ENCODE results near the gene SLC5A10.

SLC5A10 gene

GRCh38 chr17:18974407-18975149 lies 22.6 kb downstream of the SLC5A10 start:
- TF ChIP-seq Cebpa-rat (IDR thresholded peaks at IDR 0.05) = no peak
- Histone ChIP-seq H4K20me1 (peaks cover 0 to 21% (median 0%) of the 10 kb centered on the region in 11 experiments; a peak in 1 of 22 replicates), H3K4me1 (peaks cover under 1 to 17% (median 5%) of the 10 kb centered on the region in 10 experiments; a peak in 15 of 20 replicates), H3K4me3 (no peak overlapping the region), H3K9ac (no peak overlapping the region; a peak in 1 of 22 replicates), H3K36me3 (peaks cover 0 to 44% (median 0%) of the 10 kb centered on the region in 11 experiments; a peak in 5 of 22 replicates), H3K4me2 (peak overlapping the region in 1 of 11 experiments; percentile 21; a peak in 2 of 22 replicates), H3K9me3 (replicated peaks in 1 of 11) (no peaks in the 10 kb centered on the region), H3K27me3 (no peaks in the 10 kb centered on the region), H3K27ac (no peak overlapping the region)

- no peaks in the 10 kb centered on the region for H3K27me3 ChIP-seq
- peaks cover 0 to 47% (median 0%) of the 10 kb centered on the region in 11 experiments; a peak in 5 of 22 replicates for H3K36me3 ChIP-seq
- H4K20me1 ChIP-seq = peaks cover 0 to 28% (median 0%) of the 10 kb centered on the region in 11 experiments; a peak in 3 of 22 replicates
- H3K9me3 ChIP-seq (replicated peaks in 1 of 11) = no peaks in the 10 kb centered on the region
- H3K9ac ChIP-seq = no peak overlapping the region
- peaks cover 0 to 9% (median under 1%) of the 10 kb centered on the region in 10 experiments; a peak in 4 of 20 replicates for H3K4me1 ChIP-seq
- TF ChIP-seq Cebpa-rat (IDR thresholded peaks at IDR 0.05) = no peak
- no peak overlapping the region for H3K4me2 ChIP-seq
- no peak overlapping the region for H3K4me3 ChIP-seq
- H3K27ac ChIP-seq = no peak overlapping the region
Observed at GRCh38 chr17:18975597-18975996, 23.6 kb downstream of the SLC5A10 start.

GRCh38 chr17:18976201-18976600 lies 24.2 kb downstream of the SLC5A10 start:
- H3K9me3 ChIP-seq (replicated peaks in 1 of 11) = no peaks in the 10 kb centered on the region
- no peak overlapping the region for H3K9ac ChIP-seq
- no peak overlapping the region for H3K4me2 ChIP-seq
- H3K4me1 ChIP-seq = peaks cover 0 to 9% (median under 1%) of the 10 kb centered on the region in 10 experiments; a peak in 4 of 20 replicates
- peaks cover 0 to 41% (median 0%) of the 10 kb centered on the region in 11 experiments; a peak in 5 of 22 replicates for H3K36me3 ChIP-seq
- TF ChIP-seq Cebpa-rat (IDR thresholded peaks at IDR 0.05) = no peak
- peaks cover 0 to 32% (median 0%) of the 10 kb centered on the region in 11 experiments; a peak in 3 of 22 replicates for H4K20me1 ChIP-seq
- H3K27ac ChIP-seq = no peak overlapping the region
- no peaks in the 10 kb centered on the region for H3K27me3 ChIP-seq
- H3K4me3 ChIP-seq = no peak overlapping the region

- Histone ChIP-seq H3K4me1 (peaks cover 0 to 17% (median 5%) of the 10 kb centered on the region in 10 experiments; a peak in 11 of 20 replicates), H3K36me3 (peaks cover 0 to 36% (median 0%) of the 10 kb centered on the region in 11 experiments; a peak in 5 of 22 replicates)
Observed at GRCh38 chr17:18977021-18977420, 25.1 kb downstream of the SLC5A10 start.

GRCh38 chr17:18977646-18978045 lies 25.7 kb downstream of the SLC5A10 start:
- H3K4me1 ChIP-seq = peaks cover 0 to 24% (median 4%) of the 10 kb centered on the region in 10 experiments; a peak in 10 of 20 replicates
- H3K9ac ChIP-seq = no peak overlapping the region
- H3K36me3 ChIP-seq = peaks cover 0 to 36% (median 0%) of the 10 kb centered on the region in 11 experiments; a peak in 5 of 22 replicates
- H3K27me3 ChIP-seq = no peaks in the 10 kb centered on the region
- no peak overlapping the region for H3K4me3 ChIP-seq
- no peak overlapping the region for H3K27ac ChIP-seq
- TF ChIP-seq Cebpa-rat (IDR thresholded peaks at IDR 0.05) = no peak
- H3K9me3 ChIP-seq (replicated peaks in 1 of 11) = no peaks in the 10 kb centered on the region
- no peak overlapping the region for H3K4me2 ChIP-seq
- peaks cover 0 to 46% (median 0%) of the 10 kb centered on the region in 11 experiments; a peak in 3 of 22 replicates for H4K20me1 ChIP-seq

More at GRCh38 chr17:18977021-18977420, 25.1 kb downstream of the SLC5A10 start:
- Histone ChIP-seq H3K9ac (no peak overlapping the region), H3K4me3 (no peak overlapping the region), H4K20me1 (peaks cover 0 to 40% (median 0%) of the 10 kb centered on the region in 11 experiments; a peak in 3 of 22 replicates), H3K27ac (no peak overlapping the region), H3K4me2 (no peak overlapping the region), H3K27me3 (no peaks in the 10 kb centered on the region), H3K9me3 (replicated peaks in 1 of 11) (no peaks in the 10 kb centered on the region)
- TF ChIP-seq Cebpa-rat (IDR thresholded peaks at IDR 0.05) = no peak

- Histone ChIP-seq H3K4me1 (peaks cover 0 to 28% (median 2%) of the 10 kb centered on the region in 10 experiments; a peak in 10 of 20 replicates), H3K27me3 (no peaks in the 10 kb centered on the region), H3K9me3 (replicated peaks in 1 of 11) (no peaks in the 10 kb centered on the region), H3K36me3 (peaks cover 0 to 36% (median 0%) of the 10 kb centered on the region in 11 experiments; a peak in 5 of 22 replicates), H3K27ac (no peak overlapping the region), H3K9ac (no peak overlapping the region), H3K4me3 (no peak overlapping the region), H4K20me1 (peaks cover 0 to 47% (median 0%) of the 10 kb centered on the region in 11 experiments; a peak in 4 of 22 replicates), H3K4me2 (no peak overlapping the region)
- TF ChIP-seq Cebpa-rat (IDR thresholded peaks at IDR 0.05) = no peak
Observed at GRCh38 chr17:18978050-18978449, 26.1 kb downstream of the SLC5A10 start.

- no peak for TF ChIP-seq Cebpa-rat (IDR thresholded peaks at IDR 0.05)
- H3K4me3 ChIP-seq = no peak overlapping the region
- H3K4me1 ChIP-seq = peaks cover 0 to 28% (median 2%) of the 10 kb centered on the region in 10 experiments; a peak in 10 of 20 replicates
- no peaks in the 10 kb centered on the region for H3K9me3 ChIP-seq (replicated peaks in 1 of 11)
- peaks cover 0 to 36% (median 0%) of the 10 kb centered on the region in 11 experiments; a peak in 5 of 22 replicates for H3K36me3 ChIP-seq
- no peak overlapping the region for H3K27ac ChIP-seq
- H4K20me1 ChIP-seq = peaks cover 0 to 47% (median 0%) of the 10 kb centered on the region in 11 experiments; a peak in 4 of 22 replicates
- H3K9ac ChIP-seq = no peak overlapping the region
- no peak overlapping the region for H3K4me2 ChIP-seq
- H3K27me3 ChIP-seq = no peaks in the 10 kb centered on the region
Observed at GRCh38 chr17:18978655-18979054, 26.7 kb downstream of the SLC5A10 start.

- Histone ChIP-seq H3K9me3 (replicated peaks in 1 of 11) (no peaks in the 10 kb centered on the region), H3K27ac (no peak overlapping the region), H3K36me3 (peaks cover 0 to 45% (median 0%) of the 10 kb centered on the region in 11 experiments; a peak in 5 of 22 replicates), H3K4me2 (no peak overlapping the region; a peak in 1 of 22 replicates), H3K4me3 (no peak overlapping the region), H3K4me1 (peaks cover 0 to 20% (median 2%) of the 10 kb centered on the region in 10 experiments; a peak in 10 of 20 replicates), H3K9ac (no peak overlapping the region), H4K20me1 (peaks cover 0 to 43% (median 0%) of the 10 kb centered on the region in 11 experiments; a peak in 7 of 22 replicates), H3K27me3 (peaks cover 0 to 6% (median 0%) of the 10 kb centered on the region in 11 experiments; a peak in 1 of 22 replicates)
- TF ChIP-seq Cebpa-rat (IDR thresholded peaks at IDR 0.05) = no peak
Observed at GRCh38 chr17:18980682-18981334, 28.8 kb downstream of the SLC5A10 start.

All from BLaER1 treated with 17β-estradiol and CSF1 and Interleukin-3, amounts not matched to agents 10 nM and 100 nM (cell line).